ENCODE measurements around the gene ZNF195.

Gene ZNF195

GRCh38 chr11:3353066-3353465, 25.9 kb downstream of the ZNF195 start:
- no peak overlapping the region for H3K27ac ChIP-seq
- H3K4me3 ChIP-seq = no peak overlapping the region
- DNase-seq (ENCODE audit: low spot score) = no peak
- no peak for TF ChIP-seq CTCF (IDR thresholded peaks at IDR 0.05)

- no peak for TF ChIP-seq CTCF (IDR thresholded peaks at IDR 0.05)
- Histone ChIP-seq H3K27ac (no peak overlapping the region), H3K4me3 (no peak overlapping the region)
- no peak for DNase-seq (ENCODE audit: low spot score)
These were observed 31.8 kb downstream of the ZNF195 start for GRCh38 chr11:3347127-3347526.

GRCh38 chr11:3346587-3346986, 32.4 kb downstream of the ZNF195 start:
- Histone ChIP-seq H3K4me3 (no peak overlapping the region), H3K27ac (no peak overlapping the region)
- TF ChIP-seq CTCF (IDR thresholded peaks at IDR 0.05) = no peak
- DNase-seq (ENCODE audit: low spot score) = no peak

GRCh38 chr11:3345736-3346135, 33.2 kb downstream of the ZNF195 start:
- no peak overlapping the region for H3K27ac ChIP-seq
- DNase-seq (ENCODE audit: low spot score) = no peak
- no peak overlapping the region for H3K4me3 ChIP-seq
- no peak for TF ChIP-seq CTCF (IDR thresholded peaks at IDR 0.05)

GRCh38 chr11:3344327-3345174, 34.4 kb downstream of the ZNF195 start:
- Histone ChIP-seq H3K4me3 (no peak overlapping the region), H3K27ac (no peak overlapping the region)
- DNase-seq (ENCODE audit: low spot score) = no peak
- no peak for TF ChIP-seq CTCF (IDR thresholded peaks at IDR 0.05)

- Histone ChIP-seq H3K27ac (no peak overlapping the region), H3K4me3 (no peak overlapping the region)
- TF ChIP-seq CTCF (IDR thresholded peaks at IDR 0.05) = no peak
- DNase-seq (ENCODE audit: low spot score) = no peak
These were observed 36.2 kb downstream of the ZNF195 start for GRCh38 chr11:3342709-3343108.

- H3K27ac ChIP-seq = no peak overlapping the region
- no peak overlapping the region for H3K4me3 ChIP-seq
These were observed 37.6 kb downstream of the ZNF195 start for GRCh38 chr11:3341298-3341697.

More at GRCh38 chr11:3341298-3341697, 37.6 kb downstream of the ZNF195 start:
- no peak for DNase-seq (ENCODE audit: low spot score)
- TF ChIP-seq CTCF (IDR thresholded peaks at IDR 0.05) = peak; percentile 38
